GM21526 (cell line): ENCODE results near the gene GIT2.
"Not testable (repeated sequence)": the region's sequence is repeated elsewhere in the genome, so short reads cannot be mapped to it uniquely, and the experiment has no call there.

Experiments used
- ATAC-seq: cut with Tn5 transposase; IDR thresholded peaks from one replicate; pipeline ENCODE4 v1.9.1; 2021; ENCODE audit warnings: moderate library complexity; ENCODE audit not compliant: unreplicated experiment, low FRiP score

Gene GIT2

DNA sequence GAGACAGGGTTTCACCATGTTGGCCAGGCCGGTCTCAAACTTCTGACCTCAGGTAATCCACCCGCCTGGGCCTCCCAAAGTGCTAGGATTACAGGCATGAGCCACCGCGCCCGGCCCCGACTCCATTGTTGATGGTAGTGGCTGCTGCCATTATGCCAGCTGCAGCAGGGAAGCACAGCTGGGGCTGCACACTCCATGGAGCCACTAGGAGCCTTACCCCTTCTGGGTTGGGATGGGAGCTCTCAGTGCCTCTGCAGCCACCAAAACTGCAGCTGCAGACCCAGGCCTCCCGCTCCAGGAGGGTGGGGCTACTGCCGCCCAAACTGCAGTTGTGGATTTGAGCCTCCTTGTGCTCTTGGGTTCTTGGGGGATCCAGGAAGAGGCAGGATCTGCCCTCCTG lies 70.2 kb downstream of the GIT2 start:
- no peak for ATAC-seq

DNA sequence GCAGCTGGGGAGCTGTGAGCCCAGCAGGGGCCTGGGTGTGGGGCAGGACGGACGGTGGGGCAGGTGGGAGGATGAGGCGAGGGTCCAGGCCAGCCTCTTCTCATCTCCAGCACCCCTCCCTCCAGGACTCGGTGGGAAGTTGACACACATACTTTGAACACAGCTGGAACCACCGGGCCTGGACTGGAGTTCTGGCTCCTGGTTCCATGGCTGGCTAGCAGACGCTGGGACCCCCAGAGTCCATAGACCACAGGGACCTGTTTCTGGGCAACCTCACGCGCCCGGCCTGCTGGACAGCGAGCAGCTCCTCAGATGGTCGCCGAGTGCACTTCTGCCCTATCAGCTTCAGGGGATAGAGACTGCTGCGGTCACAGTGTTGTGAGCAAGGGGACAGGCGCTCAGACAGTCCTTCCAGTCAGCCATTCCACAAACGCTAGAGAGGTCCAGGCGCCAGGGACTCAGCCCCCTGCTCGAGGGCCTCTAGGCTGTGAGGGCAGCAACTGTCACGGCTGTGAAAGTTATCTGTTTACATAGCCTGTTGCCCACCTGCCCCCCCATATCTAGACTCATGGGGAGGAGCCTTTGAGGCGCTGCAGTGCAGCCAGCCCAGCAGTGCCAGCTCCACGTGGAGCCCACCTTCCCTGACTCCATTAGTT lies 70.9 kb downstream of the GIT2 start:
- ATAC-seq: no peak

DNA sequence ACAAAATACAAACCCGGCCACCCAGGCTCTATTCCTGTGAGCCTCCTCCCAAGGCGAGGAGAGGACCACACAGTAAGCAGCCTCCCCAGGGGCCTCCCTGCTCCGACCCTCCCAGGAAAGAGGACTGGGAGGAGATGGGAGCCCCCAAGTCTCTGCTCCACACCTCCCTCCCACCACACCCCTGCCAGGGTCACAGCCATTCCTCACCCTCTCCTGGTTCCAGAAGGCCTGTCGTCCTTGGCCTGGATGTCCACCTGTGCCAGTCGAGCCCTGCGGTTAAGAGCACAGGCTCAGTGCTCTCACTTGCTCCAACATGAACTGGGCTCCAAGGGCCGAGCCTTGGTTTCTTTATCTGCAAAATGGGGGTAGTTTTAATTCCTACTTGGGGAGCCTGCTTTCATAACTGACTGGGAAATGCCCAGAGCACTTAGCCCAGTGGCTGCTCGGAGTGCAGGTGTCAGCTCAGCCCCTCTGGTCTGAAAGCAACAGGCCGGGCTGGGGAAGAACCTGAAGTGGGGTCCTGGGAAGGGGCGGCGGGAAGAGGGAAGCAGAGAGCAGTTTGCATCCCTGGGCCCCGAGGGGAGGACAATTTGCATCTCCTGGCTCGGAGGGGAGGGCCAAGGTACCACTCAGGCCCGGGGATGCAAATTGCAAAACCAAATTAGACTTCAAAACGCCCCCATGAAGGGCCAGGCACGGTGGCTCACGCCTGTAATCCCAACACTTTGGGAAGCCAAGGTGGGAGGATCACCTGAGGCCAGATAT lies 72.5 kb downstream of the GIT2 start:
- ATAC-seq: no peak

DNA sequence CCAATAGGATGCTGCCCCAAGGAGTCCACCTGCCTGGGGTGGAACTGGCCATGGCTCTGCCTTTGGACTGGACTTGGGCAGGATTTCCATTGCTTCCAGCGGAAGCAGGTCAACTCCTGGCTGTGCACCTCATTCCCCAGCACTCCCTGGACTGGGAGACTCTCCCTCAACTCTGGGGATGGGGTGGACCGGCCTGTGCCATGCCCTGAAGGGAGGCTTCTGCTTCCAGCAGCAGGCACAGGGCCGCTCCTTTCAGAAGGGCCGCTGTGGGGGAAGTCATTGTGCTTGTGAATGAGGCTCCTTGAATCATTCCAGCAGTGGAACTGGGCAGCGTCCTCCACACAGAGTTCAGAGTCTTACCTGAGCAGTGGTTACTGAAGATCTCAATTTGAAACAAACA lies 73.1 kb downstream of the GIT2 start:
- ATAC-seq: no peak

DNA sequence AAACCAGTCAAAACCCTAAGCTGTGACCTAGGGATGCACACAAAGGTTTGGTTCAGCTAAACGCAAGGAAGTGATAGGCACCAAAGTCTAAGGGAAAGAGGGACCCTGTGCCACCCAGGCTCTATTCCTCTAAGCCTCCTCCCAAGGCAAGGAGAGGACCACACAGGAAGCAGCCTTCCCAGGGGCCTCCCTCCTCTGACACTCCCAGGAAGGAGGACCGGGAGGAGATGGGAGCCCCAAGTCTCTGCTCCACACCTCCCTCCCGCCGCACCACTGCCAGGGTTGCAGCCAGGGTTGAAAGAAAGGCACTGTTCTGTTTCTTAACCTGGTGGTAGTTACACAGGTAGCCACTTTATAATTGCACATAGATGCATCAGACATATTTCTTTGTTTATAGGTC lies 74.2 kb downstream of the GIT2 start:
- no peak for ATAC-seq

DNA sequence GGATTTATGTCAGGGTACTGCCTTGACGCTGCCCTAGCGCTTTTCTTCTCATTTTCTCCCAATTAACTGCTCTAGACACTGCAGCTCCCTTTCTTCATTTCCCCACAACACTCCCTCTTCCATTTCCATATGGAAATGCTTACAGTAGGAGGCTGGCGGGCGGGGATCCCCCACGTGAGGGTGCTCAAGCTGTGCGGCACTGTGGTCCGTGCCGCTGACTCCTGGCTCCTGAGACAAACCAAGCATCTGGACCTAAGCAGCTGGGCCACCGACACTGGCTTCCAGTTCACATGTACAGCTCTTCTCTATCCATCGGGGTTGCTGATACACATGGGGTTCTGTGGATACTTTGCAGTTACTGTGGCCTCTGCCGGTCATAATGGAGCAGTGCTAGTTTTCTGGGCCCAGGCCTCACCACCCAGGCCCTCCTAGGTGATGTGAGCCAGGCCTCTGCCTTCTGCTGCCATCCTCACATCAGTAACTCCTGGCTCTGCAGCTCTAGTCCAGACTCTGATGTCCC lies 75.8 kb downstream of the GIT2 start:
- no peak for ATAC-seq

DNA sequence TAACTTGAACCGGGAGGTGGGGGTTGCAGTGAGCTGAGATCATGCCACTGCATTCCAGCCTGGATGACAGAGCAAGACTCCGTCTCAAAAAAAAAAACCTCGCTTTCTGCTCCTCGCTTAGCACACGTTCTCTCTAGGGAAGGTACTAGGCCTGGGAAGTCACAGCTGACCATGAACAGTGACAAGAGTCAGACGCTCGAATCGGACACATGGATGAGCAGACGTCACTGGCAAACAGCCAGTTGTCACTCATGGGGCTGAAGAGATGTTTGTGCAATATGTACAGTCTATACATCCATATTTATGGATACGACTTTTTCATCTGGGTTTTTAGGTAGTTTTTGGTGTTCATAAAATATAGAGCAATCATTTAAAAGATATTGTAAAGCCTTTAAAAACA lies 76.7 kb downstream of the GIT2 start:
- no peak for ATAC-seq

DNA sequence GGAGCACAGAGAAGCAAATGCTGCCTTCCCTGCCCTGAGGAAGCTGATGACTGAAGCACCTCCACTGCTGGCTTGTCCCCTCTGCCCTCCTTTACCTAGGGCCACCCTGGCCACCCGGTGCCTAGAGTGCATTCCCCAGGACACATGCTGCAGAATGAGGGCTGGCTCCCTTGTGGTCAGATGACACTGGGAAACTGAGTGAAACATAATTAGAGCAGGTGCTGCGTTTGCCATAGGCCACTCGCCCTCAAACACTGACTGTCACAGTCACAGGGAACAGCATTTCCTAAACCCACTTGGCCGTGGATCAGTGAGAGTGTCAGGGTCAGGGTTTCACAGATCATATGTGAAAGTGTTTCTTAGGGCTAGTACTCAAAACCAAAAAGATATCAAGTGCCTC lies 80.1 kb downstream of the GIT2 start:
- ATAC-seq: no peak

DNA sequence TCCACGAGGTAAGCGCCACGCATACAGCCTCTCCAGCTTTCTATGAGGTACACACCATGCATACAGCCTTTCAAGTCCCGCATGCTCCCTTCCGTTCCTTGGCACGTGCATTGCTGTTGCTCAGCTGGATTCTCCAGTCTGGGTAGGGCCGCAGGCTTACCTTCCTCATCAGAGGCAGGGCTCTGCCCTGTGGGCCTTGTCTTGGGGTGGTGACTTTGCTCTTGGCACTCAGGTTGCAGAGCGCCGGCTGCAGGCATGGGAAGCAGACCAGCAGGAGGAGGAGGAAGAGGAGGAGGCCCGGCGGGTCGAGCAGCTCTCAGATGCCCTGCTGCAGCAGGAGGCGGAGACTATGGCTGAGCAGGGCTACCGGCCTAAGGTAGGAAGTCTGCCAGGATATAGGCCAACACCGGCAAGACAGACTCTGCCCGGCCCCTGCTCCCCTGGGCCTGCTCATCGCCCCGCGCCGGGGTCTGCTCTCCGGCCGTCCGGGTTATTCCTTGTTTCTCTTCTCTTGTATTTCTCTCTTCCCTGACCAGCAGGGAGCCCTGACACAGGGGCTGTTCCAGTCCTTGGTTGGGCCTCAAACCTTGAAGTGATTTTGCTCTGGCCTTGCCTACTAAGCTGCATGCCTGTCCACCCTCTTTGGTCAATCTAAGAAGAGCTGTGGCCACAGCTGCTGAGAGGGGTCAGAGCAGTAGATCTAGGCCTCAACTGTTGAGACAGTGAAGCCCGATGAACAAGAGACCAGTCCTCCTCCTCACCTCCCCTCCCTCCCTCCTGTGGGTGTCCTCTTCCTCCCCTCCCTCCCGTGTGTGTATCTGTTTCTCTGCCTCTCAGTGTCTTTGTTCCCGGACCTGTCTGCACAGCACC lies 80.8 kb downstream of the GIT2 start:
- no peak for ATAC-seq

DNA sequence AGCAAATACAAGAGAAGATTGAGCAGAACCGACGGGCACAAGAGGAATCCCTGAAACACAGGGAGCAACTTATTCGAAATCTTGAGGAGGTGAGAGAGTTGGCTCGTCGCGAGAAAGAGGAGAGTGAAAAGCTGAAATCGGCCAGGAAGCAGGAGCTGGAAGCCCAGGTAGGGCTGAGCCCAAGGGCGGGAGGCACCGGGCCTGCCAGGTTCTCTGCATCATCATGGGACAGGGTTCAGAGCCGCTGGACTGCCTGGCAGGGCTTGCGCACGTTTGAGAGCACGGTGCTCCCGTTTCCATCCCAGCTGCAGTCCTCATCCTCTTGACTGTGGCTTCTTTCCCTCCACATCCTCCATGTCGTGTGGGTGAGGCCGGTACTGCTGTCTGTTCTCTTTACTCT lies 81.7 kb downstream of the GIT2 start:
- no peak for ATAC-seq

DNA sequence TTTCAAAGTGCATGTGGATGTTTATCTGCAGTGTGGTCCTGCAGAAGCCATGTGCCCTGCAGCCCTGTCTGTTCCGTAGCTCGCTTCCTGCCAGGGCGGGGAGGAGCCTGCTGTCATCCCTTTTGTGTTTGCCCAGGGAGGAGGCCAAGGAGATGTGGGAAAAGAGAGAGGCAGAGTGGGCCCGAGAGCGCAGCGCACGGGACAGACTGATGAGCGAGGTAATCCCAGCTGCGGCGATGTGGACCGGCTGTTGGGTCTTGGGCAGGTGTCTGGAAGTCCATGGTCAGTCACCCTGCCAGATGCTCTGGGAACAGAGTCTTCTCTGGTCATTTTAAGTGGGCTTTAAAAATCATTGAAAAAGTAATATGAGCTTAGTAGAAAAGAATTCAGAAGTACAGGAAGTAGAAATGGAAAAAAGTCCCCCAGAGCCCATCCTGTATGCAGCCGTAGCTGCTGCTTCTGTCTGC lies 83.3 kb downstream of the GIT2 start:
- no peak for ATAC-seq

DNA sequence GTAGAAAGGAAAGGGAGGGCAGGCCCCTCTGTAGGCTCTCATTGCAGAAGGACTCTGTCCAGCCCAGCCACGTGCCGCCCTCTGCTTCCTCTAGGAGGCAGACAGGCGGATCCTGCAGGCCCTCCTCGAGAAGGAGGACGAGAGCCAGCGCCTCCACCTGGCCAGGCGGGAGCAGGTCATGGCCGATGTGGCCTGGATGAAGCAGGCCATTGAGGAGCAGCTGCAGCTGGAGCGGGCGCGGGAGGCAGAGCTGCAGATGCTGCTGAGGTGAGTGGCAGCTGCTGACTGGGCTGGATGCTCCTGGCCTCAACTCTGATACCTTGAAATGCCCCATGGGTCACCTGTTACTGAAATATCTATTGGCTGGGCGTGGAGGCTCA lies 85.2 kb downstream of the GIT2 start:
- no peak for ATAC-seq

DNA sequence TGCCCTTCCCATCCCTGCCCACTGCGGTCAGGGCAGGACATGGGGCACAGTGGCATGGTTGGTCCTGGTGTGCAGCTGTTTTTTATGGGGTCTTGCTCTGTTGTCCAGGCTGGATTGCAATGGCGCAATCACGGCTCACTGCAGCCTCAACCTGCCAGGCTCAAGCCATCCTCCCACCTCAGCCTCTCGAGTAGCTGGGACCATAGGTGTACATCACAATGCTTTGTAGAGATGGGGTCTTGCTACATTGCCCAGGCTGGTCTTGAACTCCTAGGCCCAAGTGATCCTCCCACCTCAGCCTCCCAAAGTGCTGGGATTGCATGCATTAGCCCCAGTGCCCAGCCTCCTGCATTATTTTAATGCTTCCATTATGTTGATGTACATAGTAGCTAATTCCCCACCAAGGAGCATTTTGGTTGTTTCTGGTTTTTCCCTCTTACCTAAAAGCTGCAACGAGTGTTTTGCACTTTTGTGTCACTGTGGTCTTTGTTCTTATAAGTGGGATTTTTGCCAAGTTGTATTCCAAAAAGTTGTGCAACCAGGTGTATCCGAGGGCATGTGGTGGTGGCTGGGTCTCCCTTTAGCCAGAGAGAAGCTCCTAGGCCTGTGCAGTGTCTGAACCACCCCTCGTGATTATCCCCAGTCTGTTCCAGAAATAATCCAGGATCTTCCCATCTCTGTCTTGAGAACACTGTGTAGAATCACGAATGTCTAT lies 85.8 kb downstream of the GIT2 start:
- ATAC-seq: no peak

DNA sequence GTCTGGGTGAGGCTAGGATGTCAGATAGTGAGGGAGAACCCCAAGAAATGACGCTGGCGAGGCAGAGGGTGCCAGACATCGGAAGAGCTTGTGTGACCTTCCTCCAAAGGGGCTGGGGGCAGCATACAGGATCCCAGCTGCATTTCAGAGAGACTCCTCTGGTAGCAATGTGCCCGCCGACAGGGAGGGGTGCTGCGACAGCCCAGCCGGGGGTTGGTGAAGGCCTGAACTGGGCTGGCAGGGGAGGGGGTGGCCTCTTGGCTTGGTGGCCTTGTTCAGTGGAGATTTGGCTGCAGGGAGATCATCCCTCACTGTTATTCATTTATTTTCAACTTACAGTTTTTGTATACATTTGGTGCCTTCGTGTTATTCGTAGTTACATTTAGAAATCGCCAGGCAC lies 90.9 kb downstream of the GIT2 start:
- ATAC-seq: no peak

DNA sequence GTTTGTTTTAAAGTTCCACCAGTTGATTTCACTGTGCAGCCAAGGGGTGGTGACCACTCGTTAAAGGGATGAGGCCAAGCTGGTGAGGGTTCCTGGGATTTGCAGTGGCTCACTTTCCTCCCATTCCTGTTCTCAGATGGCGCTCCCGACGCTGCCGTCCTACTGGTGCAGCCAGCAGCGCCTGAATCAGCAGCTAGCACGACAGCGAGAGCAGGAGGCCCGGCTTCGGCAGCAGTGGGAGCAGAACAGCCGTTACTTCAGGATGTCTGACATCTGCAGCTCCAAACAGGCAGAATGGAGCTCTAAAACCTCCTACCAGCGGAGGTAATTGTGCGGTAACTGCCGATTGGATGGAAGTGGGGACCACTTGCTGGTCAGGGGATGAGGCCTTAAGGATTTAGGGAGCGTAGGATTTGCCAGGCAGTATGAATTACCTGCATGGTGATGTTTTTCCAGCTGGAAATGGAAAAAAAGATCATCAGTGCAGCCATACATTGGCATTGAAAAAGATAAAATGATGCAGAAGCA lies 93.2 kb downstream of the GIT2 start:
- ATAC-seq: no peak

DNA sequence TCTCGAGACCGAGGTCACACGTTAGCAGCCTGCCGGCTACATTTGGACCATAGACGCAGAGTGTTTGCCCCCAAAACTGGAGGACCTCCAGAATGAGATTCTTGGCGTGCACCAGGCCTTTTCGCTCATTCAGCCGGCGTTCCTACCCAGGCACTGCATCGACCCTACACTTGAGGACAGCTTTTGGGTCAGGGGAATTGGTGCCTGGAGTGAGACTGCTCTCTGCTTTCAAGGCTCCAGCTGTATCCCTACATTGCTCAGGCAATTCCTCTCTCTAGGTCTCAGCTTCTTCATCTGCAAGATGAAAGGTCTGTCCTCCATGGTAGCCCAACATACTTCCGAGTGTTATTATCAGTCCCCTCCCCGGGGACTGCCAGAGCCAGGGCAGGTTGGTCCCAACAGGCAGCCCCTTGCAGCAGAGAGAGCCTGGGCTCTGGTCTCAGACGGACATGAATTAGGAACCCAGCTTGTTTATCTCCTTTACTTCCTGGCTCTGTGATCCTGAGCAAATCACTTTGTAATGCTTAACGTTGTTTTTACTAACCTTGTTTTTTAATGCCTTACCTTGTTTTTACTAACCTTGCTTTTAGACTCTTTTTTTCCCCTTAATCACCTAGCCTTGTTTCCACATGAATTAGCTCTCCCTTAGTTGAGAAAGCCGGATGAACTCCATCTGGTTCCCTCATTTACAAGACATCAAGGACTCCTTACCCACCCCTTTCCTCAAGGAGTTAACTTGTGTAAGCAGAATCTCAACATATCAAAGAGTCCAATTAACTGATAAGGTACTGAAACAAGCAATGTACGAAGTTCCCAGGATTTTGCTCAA lies 95.2 kb downstream of the GIT2 start:
- ATAC-seq: peak; percentile 22

DNA sequence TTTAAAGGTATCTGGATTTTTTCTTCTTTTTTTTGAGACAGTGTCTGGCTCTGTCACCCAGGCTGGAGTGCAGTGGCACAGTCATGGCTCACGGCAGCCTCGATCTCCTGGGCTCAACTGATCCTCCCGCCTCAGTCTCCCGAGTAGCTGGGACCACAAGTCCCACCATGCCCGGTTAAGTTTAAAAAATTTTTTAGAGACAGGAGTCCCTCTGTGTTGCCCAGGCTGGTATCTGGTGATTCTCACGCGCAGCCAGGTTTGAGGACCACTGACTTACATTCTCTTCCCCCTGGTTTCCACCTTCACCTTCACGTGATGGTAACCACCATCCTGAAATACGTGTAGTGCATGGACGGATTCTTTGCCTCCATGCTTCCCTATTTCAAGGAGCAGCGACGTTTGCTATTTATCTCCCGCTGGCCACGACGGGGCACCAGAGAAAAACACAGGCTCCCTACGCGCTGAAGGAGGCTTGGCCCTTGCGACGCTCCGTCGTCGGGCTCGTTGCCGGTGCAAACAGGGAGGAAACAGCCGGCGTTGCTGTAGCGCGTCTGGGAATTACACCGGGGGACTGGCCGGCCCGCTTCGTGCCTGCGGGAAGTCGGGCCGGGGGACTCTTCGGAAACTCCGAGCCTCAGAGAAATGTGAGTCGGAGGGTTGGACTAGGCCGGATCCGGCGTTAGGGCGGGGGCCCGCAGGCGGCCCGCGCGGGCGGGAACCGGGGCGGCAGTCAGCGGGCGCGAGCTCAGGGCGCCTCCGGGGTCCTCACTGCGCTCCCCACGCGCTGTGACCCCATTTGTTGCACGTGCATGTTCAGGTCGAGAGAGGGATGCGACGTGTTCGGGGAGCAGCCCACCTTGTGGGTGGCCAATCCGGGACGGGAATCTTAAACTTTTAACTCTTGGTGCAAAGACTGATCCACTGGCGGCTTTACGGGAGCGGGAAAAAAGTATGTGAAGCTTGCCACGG lies 96.1 kb downstream of the GIT2 start, which contains the start of gene TCHP:
Gene TCHP (plus strand): TSS at position 492 of the 969 bp plus-strand sequence. CDS start 2,753 bp downstream, outside the sequence.
- ATAC-seq: peak; percentile 54

DNA sequence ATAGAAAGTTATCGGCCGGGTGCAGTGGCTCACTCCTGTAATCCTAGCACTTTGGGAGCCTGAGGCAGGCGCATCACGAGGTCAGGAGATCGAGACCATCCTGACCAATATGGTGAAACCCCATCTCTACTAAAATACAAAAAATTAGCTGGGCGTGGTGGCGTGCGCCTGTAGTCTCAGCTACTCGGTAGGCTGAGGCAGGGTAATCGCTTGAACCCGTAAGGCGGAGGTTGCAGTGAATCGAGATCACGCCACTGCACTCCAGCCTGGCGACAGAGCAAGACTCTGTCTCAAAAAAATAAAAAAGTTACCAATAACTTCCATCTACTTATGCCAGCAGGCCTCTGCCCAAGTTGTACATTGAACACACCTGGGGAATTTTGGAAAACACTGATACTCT lies 96.8 kb downstream of the GIT2 start:
- not testable (repeated sequence) for ATAC-seq
